Esophagus muscularis mucosa (tissue), 4 donors: ENCODE measurements around the gene DRC7.

Source experiments
- CTCF ChIP-seq, 3 experiments: fragments of 200-600 bp in 2 of 3; fragments of 450-650 bp in 1 of 3; sonication (generic) in 2 of 3; IDR thresholded peaks; one replicate each; pipeline ENCODE4 v1.5.1; 2017 to 2019; ENCODE audit warnings: antibody characterized with exemption in 3 of 3, mild to moderate bottlenecking in 2 of 3, moderate library complexity in 1 of 3
- EP300 ChIP-seq: sonication (generic); formaldehyde crosslinking; IDR thresholded peaks from one replicate; pipeline ENCODE4 v1.6.1; 2017; ENCODE audit warnings: antibody characterized with exemption
- POLR2A ChIP-seq: fragments of 450-650 bp; IDR thresholded peaks from one replicate; pipeline ENCODE4 v1.6.1; 2017; ENCODE audit warnings: antibody characterized with exemption, moderate library complexity, mild to moderate bottlenecking, low read depth
- POLR2AphosphoS5 ChIP-seq, 2 donors: sonication (generic); formaldehyde crosslinking; IDR thresholded peaks; one replicate each; pipeline ENCODE4 v1.6.1; 2017; ENCODE audit warnings: antibody characterized with exemption in 2 of 2

DNA sequence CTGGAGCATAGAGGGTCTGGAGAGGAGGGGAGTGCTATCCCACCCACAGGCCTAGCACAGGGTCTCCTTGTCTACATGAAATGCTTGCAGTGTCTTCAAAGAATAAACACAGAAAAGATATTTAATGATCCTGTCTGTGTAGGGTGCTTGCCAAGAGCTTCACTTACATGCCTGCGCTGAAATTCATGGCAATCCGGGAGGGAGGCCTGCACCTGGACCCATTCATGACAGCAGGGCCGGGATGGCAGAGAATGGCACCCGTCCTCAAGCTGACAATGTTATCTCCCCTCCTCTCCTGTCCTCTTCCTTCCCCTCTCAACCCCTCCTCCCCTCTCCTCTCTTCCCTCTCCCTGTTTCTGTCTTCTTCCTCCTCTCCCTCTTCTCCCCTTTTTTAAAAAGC is 24.4 kb upstream of the DRC7 start:
- TF ChIP-seq EP300, result no peak
- TF ChIP-seq CTCF (IDR thresholded peaks at IDR 0.05), result no peak
- TF ChIP-seq POLR2AphosphoS5 (IDR thresholded peaks at IDR 0.05), result no peak
- no peak for TF ChIP-seq POLR2A
